ENCODE measurements around the gene CXCL16.

CXCL16 gene, protein sequence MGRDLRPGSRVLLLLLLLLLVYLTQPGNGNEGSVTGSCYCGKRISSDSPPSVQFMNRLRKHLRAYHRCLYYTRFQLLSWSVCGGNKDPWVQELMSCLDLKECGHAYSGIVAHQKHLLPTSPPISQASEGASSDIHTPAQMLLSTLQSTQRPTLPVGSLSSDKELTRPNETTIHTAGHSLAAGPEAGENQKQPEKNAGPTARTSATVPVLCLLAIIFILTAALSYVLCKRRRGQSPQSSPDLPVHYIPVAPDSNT

DNA sequence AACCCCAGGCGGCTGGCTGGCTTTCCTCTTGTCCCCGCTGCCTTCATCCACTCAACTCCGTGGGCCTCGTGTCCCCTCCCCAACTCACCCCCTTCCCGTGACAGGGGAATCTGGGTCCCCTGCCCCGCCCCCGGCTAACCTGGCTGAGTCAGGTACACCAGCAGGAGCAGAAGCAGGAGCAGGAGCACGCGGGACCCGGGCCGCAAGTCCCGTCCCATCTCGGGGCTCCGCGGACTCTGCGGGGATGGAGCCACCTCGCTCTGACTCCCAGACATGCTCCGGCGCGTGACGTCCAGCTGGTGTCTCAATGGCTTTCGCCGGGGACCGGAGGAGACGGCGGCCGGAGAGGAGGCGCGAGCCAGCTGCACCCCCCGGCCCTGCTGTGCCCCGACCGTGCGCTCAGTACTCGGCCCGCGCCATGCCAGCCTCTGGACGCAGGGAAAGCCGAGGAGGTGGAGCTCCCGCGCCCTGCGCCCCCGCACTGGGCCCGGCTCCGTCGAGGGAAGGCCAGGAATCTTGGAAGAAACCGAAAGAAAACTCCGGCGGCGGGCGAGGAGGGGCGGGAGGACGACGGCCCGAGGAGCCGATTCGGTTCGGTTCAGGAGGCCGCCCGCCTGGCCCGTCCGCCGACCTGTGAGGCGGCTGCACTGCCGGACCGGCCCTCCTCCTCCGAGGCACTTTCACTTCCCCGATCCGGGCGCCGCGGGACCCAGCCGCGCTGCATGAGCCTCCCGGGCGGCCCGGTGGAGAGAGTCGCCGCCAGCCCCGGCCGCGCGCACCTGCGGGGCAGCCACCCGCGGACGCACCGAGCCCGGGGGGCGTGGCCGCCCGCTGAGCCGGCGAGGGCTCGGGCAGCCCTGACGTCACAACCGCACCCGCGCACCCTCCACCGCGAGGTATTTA is at the start of gene CXCL16, which contains the start of gene ZMYND15:
CXCL16 (minus strand) TSS at position 807 of the 903 bp plus-strand sequence; CDS start at position 218, 589 bp downstream.
ZMYND15 (plus strand) TSS at position 712 of the 903 bp plus-strand sequence. CDS start 716 bp downstream, outside the sequence.
- DNase-seq (ENCODE audit: low read depth), result no peak

DNA sequence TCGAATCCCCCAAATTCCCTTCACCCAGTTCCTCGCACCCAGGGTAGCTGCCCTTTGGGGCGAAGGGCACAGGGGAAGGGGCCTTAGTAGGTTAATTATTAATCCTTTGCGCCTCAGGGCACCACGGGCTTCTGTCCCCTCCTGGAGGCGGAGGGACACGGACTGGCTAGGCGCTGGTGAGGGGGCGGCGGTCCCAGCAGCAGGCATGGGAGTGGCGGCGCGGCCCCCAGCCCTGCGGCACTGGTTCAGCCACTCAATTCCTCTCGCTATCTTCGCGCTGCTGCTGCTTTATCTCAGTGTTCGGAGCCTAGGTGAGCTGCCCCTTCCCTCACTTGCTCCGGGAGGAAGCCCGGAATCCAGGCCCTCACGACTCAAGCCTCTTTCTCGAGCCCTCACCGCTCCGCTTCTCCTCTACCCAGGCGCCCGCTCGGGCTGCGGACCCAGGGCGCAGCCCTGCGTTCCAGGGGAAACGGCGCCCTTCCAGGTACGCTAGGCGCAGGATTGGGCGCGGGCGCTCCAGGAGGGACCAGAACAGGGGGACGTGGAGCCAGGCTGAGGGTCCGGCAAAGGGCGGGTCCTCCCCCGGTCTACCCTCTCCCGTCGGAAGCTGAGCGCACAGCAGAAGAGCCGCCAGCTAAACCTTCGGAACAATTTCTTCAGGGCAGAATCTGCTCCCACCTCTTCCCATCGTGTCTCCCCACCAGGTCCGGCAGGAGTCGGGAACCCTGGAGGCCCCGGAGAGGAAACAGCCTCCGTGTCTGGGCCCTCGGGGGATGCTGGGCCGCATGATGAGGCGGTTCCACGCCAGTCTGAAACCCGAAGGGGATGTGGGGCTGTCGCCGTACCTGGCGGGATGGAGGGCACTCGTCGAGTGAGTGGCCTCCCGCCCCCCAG is 49.3 kb upstream of the CXCL16 start, which contains the start of gene GLTPD2:
GLTPD2 (plus strand) TSS at position 158 of the 894 bp plus-strand sequence; CDS start at position 206, 48 bp downstream.
- DNase-seq (ENCODE audit: low read depth), result no peak

DNA sequence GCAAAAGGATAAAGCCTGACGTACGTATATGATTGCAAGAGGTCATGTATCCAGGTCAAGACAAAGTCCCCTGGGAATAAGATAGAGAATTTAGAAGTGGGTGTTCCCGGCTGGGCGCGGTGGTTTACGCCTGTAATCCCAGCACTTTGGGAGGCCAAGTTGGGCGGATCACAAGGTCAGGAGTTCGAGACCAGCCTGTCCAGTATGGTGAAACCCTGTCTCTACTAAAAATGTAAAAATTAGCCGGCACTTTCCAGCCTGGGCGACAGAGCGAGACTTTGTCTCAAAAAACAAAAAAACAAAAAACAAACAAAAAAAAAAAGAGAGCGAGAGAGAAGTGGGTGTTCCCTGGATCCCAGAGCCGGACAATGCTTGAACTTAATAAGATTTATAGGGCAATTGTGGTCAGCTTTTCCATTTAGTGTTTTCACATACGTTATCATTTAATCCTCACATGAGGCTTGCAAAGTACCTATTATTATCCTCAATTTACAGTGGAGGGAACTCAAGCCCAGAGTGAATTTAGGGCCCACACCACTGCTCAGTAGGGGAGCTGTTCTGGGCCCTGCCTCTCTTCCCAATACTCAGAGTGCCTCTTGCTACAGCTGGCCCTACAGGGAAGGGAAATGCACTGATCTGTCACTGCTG is 48.6 kb upstream of the CXCL16 start:
- DNase-seq (ENCODE audit: low read depth), result peak; percentile 30

DNA sequence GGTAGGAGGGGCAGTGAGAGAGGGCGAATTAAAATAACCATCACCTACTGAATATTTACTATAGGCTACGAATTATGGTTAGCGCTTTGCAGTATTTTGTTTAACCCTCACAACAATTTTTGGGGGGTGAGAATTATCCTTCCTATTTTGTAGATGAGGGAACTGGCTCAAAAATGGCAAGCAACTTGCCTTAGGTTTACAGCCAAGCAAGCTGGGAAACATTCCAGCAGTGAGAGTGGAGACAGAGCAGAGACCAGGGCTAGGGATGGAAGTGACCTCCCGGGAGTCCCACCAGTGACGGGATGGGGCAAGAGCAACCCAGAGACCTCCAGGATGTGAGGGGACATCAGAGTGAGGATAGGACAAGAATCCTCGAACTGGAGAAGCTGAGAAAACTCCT is 46.8 kb upstream of the CXCL16 start:
- no peak for DNase-seq (ENCODE audit: low read depth)

DNA sequence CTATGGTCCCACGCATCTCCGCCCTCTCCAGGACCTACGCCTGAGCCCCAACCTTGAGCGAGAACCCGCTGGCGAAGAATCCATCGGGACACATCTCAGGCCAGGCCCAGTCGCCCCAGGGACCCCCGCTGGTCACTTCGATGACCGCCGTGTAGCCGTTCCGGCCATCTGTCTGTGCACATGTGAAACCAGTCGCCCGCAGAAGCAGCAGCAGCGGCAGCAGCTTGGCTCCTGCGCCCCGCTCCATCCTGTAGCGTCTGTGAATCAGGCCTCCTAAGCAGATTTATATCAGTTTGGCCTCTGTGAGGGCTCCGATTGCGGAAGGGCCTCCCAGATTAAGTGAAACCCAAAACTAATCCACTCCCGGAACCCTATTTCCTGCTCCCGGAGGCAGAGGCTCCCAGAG is 46.4 kb upstream of the CXCL16 start, which contains the start of gene VMO1:
VMO1 (minus strand) TSS at position 259 of the 406 bp plus-strand sequence; CDS start at position 247, 12 bp downstream.
- no peak for DNase-seq (ENCODE audit: low read depth)

DNA sequence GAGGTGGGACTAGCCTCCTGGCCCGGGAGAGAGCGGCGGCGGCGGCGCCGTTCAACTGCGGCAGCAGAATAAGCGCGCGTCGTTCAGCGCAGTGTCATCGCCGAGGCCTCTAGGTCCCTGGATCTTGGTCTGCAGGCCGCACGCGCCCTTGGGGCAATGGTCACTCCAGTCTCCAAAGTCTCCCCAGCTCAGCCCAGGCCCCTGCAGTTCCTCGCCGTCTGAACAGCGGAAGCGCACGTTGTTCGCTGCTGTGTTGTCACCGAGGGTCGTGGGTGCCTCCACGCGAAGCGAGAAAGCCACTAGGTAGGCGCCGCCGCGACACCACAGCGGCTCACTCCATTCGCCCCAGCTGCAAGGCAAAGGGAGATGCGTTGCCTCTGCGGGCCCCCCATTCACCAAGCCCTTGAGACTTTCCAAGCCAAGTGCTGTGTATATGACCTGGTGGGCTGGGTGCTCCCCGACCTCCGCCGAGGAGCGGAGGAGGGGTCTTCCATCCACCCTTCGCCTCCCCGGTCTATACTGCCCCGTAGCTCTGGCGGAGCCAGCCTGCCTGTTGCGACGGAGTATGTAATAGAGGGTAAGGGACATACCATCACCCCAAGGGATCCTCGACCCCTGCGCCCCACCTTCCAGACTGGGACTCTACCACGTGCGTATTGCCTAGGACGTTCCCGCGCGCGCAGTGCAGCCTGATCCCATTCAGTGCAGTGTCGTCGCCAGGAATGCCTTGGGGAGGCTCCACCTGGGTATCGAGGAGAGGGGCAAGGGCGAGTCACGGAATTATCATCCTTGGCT is 45.8 kb upstream of the CXCL16 start:
- no peak for DNase-seq (ENCODE audit: low read depth)

DNA sequence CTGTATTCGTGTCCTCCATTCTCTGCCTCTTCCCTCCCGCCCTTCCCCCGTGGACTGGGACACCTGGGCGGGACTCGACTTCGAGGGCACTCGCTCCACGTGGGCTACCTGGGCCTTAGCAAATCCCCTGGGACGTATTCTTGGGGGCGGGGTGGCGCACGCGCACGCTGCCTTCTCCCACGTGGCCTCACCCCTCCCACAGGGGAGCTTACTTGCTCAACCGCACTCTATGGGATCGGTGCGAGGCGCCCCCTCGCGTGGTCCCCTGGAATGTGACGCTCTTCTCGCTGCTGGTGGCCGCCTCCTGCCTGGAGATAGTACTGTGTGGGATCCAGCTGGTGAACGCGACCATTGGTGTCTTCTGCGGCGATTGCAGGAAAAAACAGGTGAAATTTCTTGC is 42.9 kb upstream of the CXCL16 start:
- DNase-seq (ENCODE audit: low read depth), result no peak

DNA sequence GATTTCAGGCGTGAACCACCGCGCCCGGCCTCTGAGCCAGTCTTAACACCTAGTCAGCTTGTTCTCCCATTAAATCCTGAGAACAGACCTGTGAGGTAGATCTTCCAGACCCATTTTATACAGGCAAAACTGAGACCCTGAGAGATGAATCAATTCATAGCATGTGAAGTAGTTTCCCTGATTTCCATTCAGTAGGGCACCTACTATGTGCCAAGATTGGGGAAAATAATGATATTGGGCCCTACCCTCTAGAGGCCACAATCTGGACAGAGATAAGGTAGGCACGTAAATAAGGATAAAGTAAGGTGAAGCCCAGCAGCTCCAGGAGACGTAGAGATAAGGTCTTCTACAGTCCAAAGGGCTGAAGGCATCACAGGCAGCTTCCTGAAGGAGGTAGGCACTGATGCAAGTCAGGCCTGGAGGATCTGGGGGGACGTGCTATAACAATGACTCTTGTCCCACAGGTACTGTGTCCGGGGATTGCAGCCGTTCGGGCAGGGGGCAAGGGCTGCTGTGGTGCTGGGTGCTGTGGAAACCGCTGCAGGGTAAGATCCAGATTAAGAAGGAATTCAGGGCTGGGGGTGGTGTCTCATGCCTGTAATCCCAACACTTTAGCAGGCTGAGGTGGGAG is 40.7 kb upstream of the CXCL16 start:
- DNase-seq (ENCODE audit: low read depth), result no peak

DNA sequence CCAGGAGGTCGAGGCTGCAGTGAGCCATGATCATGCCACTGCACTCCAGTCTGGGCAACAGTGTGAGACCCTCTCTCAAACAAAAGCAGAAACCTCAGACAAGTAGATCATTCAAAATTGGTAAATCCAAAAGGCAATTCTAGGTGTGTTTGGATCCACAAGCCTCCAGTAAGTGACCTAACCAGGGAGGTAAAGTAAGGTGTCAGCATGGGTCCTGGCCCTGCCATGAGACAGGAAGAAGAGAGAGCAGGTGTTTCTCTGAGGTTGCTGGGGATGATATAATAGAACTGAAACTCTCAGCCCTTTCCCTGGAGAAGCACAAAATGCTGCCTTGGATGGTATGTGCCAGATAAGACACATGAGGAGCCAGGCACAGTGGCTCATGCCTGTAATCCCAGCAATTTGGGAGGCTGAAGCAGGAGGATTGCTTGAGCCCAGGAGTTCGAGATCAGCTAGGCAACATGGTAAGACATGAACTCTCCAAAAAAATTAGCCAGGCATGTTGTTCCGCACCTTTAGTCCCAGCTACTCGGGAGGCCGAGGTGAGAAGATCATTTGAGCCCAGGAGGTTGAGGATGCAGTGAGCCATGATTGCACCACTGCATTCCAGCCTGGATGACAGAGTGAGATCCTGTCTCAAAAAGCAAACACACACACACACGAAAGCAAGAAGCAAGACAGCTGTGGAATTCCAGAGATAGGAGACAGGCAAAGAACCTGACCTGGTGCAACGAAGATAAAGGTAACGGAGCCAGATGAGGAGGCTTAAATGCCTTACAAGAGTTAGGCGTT is 38.4 kb upstream of the CXCL16 start:
- no peak for DNase-seq (ENCODE audit: low read depth)

DNA sequence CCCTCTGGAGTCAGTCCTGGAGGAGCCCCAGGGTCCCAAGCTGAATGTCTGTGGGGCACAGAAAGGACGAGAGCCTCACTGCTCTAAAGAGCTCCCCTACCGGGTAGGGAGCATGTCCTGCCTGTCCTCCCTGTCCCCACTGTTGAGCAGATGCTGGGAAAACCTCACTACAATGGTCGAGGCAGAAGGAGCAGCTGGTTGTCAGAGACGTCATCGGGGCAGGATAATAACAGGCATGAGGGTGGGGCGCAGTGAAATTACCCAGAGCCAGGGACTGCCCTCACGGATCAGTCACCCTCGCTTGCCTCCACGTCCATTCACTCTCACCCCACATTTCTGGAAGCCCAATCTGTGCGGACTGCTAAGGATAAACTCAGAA is 32.5 kb upstream of the CXCL16 start:
- no peak for DNase-seq (ENCODE audit: low read depth)

DNA sequence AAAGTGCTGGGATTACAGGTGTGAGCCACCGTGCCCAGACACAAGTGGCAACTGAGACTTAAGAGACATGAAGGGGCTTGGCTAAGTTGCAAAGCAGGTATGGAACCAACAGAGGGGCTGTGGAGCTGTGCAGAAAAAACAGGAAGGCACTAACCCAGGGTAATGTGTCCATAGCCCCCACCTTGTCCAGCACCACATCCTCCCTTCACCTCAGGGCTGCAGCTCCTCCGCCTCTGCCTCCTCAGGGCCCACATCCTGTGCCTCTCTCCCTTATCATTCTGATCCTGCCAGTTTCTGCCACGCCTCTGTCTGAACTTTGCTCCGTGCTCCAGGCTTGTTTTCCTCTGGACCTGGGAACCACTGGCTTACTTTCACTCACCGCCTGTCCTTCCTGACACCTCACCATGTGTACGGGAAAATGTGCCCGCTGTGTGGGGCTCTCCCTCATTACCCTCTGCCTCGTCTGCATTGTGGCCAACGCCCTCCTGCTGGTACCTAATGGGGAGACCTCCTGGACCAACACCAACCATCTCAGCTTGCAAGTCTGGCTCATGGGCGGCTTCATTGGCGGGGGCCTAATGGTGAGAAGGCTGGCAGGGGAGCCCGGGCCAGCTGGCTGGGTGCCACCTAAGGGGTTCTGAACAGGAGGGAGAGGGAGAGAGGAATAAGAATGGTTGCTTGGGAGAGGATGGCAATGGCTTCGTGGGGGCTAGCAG is 31.9 kb upstream of the CXCL16 start, which contains the start of gene TM4SF5:
TM4SF5 (plus strand) TSS at position 368 of the 716 bp plus-strand sequence; CDS start at position 405, 37 bp downstream.
- DNase-seq (ENCODE audit: low read depth), result no peak

DNA sequence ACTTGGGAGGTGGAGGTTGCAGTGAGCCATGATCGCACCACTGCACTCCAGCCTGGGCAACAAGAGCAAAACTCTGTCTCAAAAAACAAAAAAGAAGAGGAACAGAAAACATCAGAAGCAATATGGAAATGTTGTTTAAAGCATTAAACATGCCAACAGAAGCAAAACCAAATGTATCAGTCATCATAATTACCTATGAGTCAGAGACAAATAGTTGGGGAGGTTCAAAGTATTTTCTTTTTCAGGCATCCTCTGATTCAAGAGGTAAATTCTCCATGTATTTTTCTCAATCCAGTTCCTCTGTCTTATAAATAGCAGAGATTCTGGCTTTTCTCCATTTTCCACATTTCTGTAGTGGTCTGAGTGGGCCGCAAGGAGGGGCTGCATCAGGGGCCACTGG is 29.9 kb upstream of the CXCL16 start:
- DNase-seq (ENCODE audit: low read depth), result no peak

DNA sequence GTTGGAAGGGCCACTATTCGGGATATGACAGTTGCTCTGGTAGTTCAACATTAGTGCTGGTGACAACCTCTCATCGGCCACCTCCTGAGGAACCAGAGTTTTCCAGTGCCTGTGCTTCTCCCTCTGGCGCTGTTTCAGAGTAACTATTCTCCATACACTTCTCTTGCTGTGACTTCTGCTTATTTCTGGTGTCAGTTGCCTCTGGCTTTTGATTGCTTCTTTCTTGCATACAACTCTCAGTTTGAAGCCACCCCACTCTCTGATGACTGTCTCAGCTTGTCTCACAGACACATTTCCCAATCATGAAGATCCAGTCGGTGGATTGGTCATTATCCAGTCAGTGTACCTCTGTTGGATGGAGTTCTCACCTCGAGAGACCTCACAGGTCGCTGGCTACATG is 28.6 kb upstream of the CXCL16 start:
- no peak for DNase-seq (ENCODE audit: low read depth)

DNA sequence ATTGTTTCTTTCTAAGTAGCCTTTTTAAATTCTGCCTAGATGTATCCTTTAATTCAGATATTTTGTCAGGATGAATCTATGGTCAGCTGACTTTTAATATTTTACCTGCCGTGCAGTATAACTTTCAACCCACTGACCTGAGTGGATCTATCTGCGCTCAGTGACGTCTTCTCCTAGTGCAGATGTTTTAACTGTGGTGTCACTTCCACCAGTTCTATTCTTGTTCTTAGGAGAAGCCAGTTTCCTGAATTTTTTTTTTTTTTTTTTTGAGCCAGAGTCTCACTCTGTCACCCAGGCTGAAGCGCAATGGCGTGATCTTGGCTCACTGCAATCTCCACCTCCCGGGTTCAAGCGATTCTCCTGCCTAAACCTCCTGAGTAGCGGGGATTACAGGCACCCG is 27.0 kb upstream of the CXCL16 start:
- DNase-seq (ENCODE audit: low read depth), result no peak

DNA sequence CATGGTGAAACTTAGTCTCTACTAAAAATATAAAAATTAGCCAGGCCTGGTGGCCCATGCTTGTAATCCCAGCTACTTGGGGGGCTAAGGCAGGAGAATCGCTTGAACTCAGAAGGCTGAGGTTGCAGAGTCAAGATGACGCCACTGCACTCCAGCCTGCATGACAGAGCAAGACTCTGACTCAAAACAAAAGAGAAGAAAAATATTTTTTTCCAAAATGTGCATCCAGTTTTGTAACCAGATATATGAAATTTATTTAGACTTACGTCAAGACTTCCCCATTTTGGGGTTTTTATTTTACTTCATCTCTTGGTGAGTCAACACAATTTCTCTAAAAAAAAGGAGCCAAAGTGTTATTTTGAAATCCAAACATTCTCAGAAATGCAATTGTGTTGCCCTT is 26.5 kb upstream of the CXCL16 start:
- no peak for DNase-seq (ENCODE audit: low read depth)

DNA sequence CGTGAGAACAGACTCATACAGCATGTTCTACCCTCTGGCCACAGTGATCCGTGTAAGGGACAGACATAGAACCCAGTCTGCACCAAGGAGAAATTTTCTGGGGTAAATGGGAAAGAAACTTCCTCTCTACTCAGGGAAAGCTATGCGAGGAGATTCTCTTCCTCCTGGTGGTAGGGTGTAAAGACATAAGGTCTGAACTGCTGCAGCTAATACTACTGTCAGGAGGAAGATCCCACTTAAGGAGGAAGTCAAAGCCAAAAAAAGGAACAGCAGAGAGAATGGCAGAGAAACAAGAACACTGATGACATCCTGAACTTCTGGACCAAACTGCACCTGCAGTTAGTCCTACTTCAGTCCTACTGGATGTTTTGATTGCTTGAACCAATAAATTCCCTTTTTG is 24.9 kb upstream of the CXCL16 start:
- no peak for DNase-seq (ENCODE audit: low read depth)

DNA sequence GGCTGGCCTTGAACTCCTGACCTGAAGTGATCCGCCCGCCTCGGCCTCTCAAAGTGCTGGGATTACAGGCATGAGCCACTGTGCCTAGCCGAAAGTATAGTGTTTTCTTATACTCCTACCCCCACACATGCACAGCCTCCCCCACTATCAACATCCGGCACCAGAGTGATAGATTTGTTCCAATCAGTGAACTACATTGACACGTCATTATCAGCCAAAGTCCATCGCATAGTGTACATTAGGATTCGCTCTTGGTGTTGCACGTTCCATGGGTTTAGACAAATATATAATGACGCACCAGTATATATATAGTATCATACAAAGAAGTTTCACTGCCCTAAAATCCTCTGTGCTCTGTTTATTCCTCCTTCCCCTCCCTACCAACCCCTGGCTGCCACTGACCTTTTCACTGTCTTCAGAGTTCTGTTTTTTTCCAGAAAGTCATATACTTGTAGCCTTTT is 20.1 kb upstream of the CXCL16 start:
- DNase-seq (ENCODE audit: low read depth), result no peak

DNA sequence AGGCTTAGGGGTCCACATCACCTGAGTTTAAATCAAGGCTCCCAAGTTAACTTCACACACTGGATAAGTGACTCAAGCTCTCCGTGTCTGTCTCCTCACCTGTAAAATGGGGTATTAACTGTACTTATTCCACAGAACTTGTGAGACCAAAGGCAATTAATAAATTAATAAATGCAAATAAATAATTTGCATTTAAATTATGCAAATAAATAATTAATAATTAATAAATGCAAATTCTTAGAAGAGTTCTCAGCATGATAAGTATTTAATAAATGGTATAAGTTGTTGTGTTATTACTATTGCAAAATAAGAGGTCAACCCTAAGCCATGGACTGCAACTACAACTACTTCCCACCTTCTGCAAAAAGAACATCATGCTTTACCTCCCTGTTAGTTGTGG is 13.7 kb upstream of the CXCL16 start:
- DNase-seq (ENCODE audit: low read depth), result no peak

Data from fibroblast of the conjunctiva (primary cell).